Measurements from ENCODE around the gene ASB15. TPM values are rescaled to one million over a fixed set of nuclear protein-coding genes. Genes with fewer than 3 reads are reported as not detected.
A peak's percentile ranks its signal among the peaks of the same experiment; 100 is the strongest.
"Not testable (repeated sequence)": the region's sequence is repeated elsewhere in the genome, so short reads cannot be mapped to it uniquely, and the experiment has no call there.

Gene ASB15
- total RNA-seq = not detected in 2 replicates

DNA sequence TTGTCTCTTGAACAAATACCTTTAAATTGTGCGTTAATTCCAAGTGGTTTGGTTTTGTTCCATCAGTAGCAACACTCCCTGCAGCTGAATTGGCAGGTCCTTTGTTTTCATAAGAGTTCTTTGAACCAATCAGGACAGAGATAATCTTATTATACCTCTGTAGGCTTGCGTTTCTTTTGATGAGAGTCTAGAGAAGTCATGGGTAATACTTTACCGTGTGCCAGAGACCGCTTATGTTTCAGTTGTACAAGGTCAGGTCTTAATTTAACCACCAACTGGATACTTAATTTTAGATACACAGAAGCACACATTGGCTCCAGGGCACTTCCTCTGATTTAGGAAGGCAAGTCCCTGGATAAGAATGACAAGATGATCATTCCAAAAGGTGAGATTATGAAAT lies at the start of gene ASB15:
Gene ASB15, plus strand, starts transcription at position 292 of the 400 bp plus-strand sequence. CDS start 12,682 bp downstream, outside the sequence.
- no peak within 1 kb of the TSS for H3K4me3 Mint-ChIP-seq
- H3K36me3 Mint-ChIP-seq (ENCODE audit: low read depth) = no peaks in the 10 kb centered on the region
- intact Hi-C loops (cut with micrococcal nuclease) = no loop called here
- H3K27ac Mint-ChIP-seq = no peak within 1 kb of the TSS
- DNase-seq (ENCODE audit: low spot score) = no peak
- H3K9me3 Mint-ChIP-seq = no peaks in the 10 kb centered on the region
- peaks cover 10% of the 10 kb centered on the region for H3K27me3 Mint-ChIP-seq (ENCODE audit: insufficient read depth)
- H3K4me1 Mint-ChIP-seq (ENCODE audit: low read depth) = no peaks in the 10 kb centered on the region

DNA sequence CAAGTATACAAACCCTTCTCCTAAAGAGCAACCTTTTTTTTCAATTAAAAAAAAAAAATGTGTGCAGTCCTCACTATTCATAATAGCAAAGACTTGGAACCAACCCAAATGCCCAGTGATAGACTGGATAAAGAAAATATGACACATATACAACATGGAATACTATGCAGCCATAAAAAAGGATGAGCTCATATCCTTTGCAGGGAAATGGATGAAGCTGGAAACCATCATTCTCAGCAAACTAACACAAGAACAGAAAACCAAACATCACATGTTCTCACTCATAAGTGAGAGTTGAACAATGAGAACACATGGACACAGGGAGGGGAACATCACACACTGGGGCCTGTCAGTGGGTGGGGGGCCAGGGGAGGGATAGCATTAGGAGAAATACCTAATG lies 49.5 kb upstream of the ASB15 start:
- DNase-seq (ENCODE audit: low spot score); intact Hi-C loops (cut with micrococcal nuclease); H3K9me3 Mint-ChIP-seq; H3K27ac Mint-ChIP-seq; H3K4me3 Mint-ChIP-seq; H3K27me3 Mint-ChIP-seq (ENCODE audit: insufficient read depth): not testable (repeated sequence)
- H3K4me1 Mint-ChIP-seq (ENCODE audit: low read depth) = peaks cover 10% of the 10 kb centered on the region
- peaks cover 24% of the 10 kb centered on the region for H3K36me3 Mint-ChIP-seq (ENCODE audit: low read depth)

DNA sequence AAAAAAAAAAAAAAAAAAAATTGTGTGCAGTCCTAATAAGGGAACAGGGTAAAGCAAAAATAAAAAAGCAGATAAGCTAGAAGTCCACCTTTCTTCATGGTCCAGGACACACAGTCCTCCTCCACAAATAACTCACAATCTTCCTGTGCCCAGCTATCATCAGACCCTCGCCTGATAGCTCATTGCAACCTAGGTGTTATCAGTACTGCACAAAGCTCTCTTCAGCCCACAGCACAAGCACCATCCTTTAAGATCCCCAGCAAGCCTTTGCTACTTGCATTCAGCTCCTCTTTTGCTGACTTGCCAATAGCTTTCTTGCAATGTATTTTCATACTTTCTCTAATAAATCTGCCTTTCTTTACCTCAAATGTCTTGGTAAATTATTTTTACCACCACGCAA lies 49.0 kb upstream of the ASB15 start:
- Mint-ChIP-seq H3K4me1 (ENCODE audit: low read depth) (peaks cover 10% of the 10 kb centered on the region), H3K27me3 (ENCODE audit: insufficient read depth) (no peaks in the 10 kb centered on the region), H3K9me3 (no peaks in the 10 kb centered on the region), H3K4me3 (no peak overlapping the region), H3K27ac (no peak overlapping the region), H3K36me3 (ENCODE audit: low read depth) (peaks cover 20% of the 10 kb centered on the region)
- no peak for DNase-seq (ENCODE audit: low spot score)
- intact Hi-C loops (cut with micrococcal nuclease) = no loop called here

DNA sequence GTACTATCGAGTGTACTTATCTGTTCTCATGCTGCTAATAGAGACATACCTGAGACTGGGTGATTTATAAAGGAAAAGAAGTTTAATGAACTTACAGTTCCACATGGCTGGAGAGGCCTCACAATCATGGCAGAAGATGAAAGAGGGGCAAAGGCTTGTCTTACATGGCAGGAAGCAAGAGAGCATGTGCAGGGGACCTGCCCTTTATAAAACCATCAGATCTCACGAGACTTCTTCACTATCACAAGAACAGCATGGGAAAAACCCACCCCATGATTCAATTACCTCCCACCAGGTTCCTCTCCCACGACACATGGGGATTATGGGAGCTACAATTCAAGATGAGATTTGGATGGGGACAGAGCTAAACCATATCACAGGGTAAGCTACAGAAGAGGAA lies 48.5 kb upstream of the ASB15 start:
- Mint-ChIP-seq H3K27me3 (ENCODE audit: insufficient read depth) (no peaks in the 10 kb centered on the region), H3K4me1 (ENCODE audit: low read depth) (peaks cover 9% of the 10 kb centered on the region), H3K4me3 (no peak overlapping the region), H3K9me3 (no peaks in the 10 kb centered on the region), H3K27ac (no peak overlapping the region), H3K36me3 (ENCODE audit: low read depth) (peaks cover 20% of the 10 kb centered on the region)
- intact Hi-C loops (cut with micrococcal nuclease) = no loop called here
- DNase-seq (ENCODE audit: low spot score) = no peak

DNA sequence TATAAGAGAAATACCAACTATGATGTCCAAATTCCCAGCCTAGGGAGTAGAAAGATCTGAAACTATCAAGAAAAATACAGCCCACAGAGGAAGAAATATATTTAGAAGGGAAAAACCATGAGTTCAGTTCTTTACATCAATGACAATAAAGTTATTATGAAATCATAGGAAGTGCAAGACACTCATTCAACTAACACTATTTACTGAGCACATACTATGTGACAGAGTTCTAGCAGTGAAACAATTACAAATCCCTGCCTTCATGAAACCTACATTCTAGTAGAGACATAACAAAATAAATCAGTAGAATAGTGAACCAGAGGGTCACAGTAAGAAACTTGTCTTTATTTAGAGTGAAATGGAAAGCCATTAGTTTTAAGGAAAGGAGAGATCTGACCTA lies 46.1 kb upstream of the ASB15 start:
- Mint-ChIP-seq H3K36me3 (ENCODE audit: low read depth) (peaks cover 11% of the 10 kb centered on the region), H3K4me1 (ENCODE audit: low read depth) (no peaks in the 10 kb centered on the region), H3K27ac (no peak overlapping the region), H3K4me3 (no peak overlapping the region), H3K27me3 (ENCODE audit: insufficient read depth) (no peaks in the 10 kb centered on the region), H3K9me3 (no peaks in the 10 kb centered on the region)
- DNase-seq (ENCODE audit: low spot score) = no peak
- intact Hi-C loops (cut with micrococcal nuclease) = loop anchor here (5.0 kb wide), 2 partner anchors 63 to 147 kb away; no protein-coding TSS in a partner anchor

DNA sequence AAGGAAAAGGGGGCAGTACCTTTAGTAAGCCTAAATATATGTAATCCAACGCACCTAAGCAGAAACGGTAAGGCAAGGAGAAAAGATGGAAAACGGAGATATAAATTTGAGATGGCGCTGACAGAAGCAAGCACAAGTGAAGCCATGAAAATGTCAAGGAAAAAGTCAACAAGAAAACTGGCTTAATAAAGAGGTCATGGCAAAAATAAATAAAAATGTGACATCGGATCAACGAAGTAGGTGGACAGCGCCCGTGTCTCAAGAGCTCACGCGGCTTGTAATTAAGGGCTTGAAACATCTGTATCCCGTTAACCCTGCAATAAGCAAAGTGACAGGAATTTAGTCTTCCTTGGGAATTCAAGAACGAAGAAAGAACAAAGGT lies 44.6 kb upstream of the ASB15 start:
- Mint-ChIP-seq H3K9me3 (no peaks in the 10 kb centered on the region), H3K36me3 (ENCODE audit: low read depth) (peaks cover 11% of the 10 kb centered on the region), H3K4me3 (no peak overlapping the region), H3K4me1 (ENCODE audit: low read depth) (no peaks in the 10 kb centered on the region), H3K27me3 (ENCODE audit: insufficient read depth) (no peaks in the 10 kb centered on the region), H3K27ac (no peak overlapping the region)
- intact Hi-C loops (cut with micrococcal nuclease) = loop anchor here (1.0 to 5.0 kb wide), 7 partner anchors 23 to 1373 kb away; partner anchors contain the start of gene IQUB
- no peak for DNase-seq (ENCODE audit: low spot score)

DNA sequence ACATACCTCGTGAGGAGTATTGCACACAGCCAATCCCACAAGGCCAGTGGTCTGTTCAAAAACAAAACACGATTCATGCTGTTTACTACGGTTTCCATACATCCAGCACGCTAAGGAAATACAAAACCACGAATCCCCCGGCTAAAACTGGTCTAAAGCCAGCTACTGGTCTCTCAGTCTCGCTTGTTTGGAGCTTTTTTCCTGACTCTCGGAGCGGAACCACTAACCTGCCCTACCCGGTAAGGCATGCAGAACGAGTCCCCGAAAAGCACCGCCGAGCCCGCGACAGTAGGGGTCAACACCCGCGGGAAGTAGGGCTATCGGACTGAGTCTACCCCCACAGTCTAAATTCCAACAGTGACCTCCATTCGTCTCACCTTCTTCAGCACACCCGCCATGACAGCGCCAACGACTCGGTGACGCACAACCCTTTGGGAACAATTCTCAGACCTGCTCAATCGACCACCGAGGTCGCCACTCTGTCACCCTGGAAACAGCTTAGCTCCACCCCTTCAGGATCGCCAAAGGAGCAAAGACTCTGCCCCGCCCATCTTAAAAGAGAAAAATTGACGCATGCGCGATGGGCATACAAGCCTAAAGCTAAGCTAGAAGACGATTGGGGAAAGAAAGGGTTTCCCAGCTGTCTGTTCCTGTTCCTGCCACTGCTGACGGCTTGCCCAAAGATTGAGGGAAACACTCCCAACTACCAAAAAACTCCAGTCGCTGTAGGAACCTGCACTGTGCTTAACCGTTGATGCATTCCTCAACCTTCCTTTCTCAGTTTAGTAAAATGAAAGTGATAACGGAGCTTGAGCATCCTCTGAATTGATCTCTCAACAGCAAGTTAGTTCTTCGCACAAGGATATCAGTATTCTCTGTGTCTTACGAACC lies 44.0 kb upstream of the ASB15 start, which contains the start of gene NDUFA5:
Gene NDUFA5, minus strand, starts transcription at position 421 of the 891 bp plus-strand sequence. Its CDS starts 23 bp downstream, at position 398.
- Mint-ChIP-seq H3K27ac (no peak within 1 kb of the TSS), H3K9me3 (no peaks in the 10 kb centered on the region), H3K4me3 (no peak within 1 kb of the TSS), H3K4me1 (ENCODE audit: low read depth) (no peaks in the 10 kb centered on the region), H3K36me3 (ENCODE audit: low read depth) (peaks cover 7% of the 10 kb centered on the region), H3K27me3 (ENCODE audit: insufficient read depth) (no peaks in the 10 kb centered on the region)
- intact Hi-C loops (cut with micrococcal nuclease) = loop anchor here (1.0 to 5.0 kb wide), 7 partner anchors 23 to 1373 kb away; partner anchors contain the start of gene IQUB
- DNase-seq (ENCODE audit: low spot score) = peak; percentile 96

DNA sequence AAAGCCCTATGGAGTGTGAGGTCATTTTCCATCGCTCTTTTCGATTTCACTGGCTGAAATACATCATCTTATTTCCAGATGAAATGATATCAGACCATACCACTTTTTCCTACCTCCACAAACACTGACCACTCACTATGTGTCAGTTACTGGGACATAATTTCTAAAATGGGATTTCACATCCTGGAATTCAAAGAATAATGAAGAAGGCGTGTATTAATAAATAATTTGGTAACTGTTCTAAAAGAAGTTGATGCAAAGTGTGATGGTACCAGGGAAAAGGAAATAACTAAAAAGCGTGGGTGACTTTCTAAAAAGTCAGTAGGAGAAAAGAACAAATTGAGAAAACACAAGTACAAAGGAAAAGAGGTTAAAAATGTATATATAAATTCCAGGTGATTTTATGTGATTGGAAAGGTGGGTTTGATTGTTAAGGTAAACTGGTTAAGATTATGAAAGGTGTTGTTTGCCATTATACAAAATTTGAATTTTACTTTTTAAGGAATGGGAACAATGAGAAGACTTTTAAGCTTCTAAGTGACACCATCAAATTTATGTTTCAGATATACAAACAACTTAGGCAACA lies 43.2 kb upstream of the ASB15 start:
- DNase-seq (ENCODE audit: low spot score) = no peak
- H3K27me3 Mint-ChIP-seq (ENCODE audit: insufficient read depth) = no peaks in the 10 kb centered on the region
- intact Hi-C loops (cut with micrococcal nuclease) = loop anchor here (5.0 kb wide), 2 partner anchors 66 to 144 kb away; no protein-coding TSS in a partner anchor
- no peaks in the 10 kb centered on the region for H3K4me1 Mint-ChIP-seq (ENCODE audit: low read depth)
- no peak overlapping the region for H3K4me3 Mint-ChIP-seq
- no peaks in the 10 kb centered on the region for H3K9me3 Mint-ChIP-seq
- no peaks in the 10 kb centered on the region for H3K36me3 Mint-ChIP-seq (ENCODE audit: low read depth)
- no peak overlapping the region for H3K27ac Mint-ChIP-seq

DNA sequence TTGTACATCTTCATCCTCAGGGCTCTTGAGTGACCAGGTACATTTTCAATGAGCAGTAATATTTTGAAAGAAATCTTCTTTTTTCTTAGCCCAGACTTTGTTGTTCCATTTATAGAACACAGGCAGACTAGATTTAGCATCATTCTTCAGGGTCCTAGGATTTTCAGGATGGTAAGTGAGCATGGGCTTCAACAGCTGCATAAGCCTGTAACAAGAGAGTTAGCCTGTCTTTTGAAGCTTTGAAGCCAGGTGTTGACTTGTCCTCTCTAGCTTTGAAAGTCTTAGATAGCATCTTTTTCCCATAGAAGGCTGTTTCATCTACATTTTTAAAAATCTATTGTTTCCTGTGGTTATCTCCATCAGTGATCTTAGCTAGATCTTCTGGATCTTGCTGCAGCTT lies 39.5 kb upstream of the ASB15 start:
- no peaks in the 10 kb centered on the region for H3K9me3 Mint-ChIP-seq
- H3K4me1 Mint-ChIP-seq (ENCODE audit: low read depth) = no peaks in the 10 kb centered on the region
- no peaks in the 10 kb centered on the region for H3K27me3 Mint-ChIP-seq (ENCODE audit: insufficient read depth)
- intact Hi-C loops (cut with micrococcal nuclease) = no loop called here
- no peaks in the 10 kb centered on the region for H3K36me3 Mint-ChIP-seq (ENCODE audit: low read depth)
- no peak for DNase-seq (ENCODE audit: low spot score)
- no peak overlapping the region for H3K27ac Mint-ChIP-seq
- no peak overlapping the region for H3K4me3 Mint-ChIP-seq

DNA sequence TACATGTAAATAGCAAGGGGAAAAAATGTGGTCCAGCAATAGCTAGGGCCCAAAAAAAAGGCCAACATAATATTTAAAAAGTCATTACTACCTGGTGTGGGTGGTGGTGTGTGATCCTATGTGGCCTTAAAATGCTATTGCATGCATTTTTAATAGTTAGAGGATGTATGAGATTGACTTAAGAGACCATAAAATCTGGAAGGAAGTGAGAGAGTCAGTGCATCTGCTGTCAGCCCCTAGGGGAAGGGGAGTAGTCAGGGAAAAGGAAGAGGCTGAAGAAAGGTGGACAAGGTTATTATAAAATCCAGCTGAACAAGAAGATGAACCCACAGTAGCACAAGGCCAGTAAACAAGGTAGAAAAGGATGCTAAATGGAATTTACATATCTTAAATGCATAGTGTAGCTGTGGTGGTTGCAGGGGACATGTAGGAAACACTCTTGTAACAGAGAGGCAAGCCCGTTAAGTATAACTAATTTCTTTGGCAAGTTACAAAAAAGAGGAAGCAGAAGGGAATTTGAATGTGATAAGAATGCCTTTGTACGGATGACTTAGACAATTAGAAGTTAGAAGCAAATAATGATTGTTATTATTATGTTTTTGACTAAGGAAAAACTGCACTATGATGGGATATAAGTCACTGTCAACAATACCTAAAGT lies 32.1 kb upstream of the ASB15 start:
- intact Hi-C loops (cut with micrococcal nuclease) = no loop called here
- H3K27me3 Mint-ChIP-seq (ENCODE audit: insufficient read depth) = no peaks in the 10 kb centered on the region
- H3K4me3 Mint-ChIP-seq = no peak overlapping the region
- no peak for DNase-seq (ENCODE audit: low spot score)
- no peaks in the 10 kb centered on the region for H3K9me3 Mint-ChIP-seq
- H3K4me1 Mint-ChIP-seq (ENCODE audit: low read depth) = no peaks in the 10 kb centered on the region
- no peak overlapping the region for H3K27ac Mint-ChIP-seq
- H3K36me3 Mint-ChIP-seq (ENCODE audit: low read depth) = no peaks in the 10 kb centered on the region

DNA sequence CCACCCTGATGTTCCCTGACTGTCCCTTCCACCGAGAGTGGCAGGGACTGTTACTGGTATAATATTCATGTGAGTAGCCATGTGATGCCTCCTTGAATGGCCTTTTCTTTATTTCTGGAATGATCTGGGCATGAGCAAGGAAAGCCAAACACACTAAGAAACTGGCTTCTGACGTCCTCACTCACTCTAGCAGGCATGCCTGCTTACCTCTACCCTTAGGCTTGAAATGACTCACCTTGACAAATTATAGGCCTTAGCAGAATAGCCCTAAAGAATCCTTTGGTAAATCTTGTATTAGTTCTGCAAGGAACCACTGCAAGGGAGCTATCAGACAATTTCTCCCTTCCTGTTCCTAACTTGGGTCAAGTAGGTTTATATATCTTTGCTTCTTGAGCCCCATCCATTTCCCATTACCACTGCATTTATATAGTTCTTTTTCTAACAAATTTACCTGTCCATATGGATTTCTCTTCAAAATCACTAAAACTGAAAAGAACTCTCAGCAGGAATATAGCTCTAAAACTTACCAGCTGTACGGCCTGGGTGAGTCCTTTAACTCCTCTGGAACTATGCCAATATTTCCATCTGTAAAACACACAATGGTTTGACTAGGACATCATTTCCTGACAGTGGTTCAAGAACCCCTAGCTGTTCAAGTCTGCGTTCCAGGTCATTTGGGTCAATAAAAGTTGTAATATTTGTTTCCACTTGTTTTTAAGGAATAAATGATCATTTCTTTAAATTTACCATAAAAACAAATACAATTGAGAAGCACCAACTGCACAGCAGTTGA lies 31.0 kb upstream of the ASB15 start:
- Mint-ChIP-seq H3K4me3 (no peak overlapping the region), H3K27me3 (ENCODE audit: insufficient read depth) (no peaks in the 10 kb centered on the region), H3K9me3 (no peaks in the 10 kb centered on the region), H3K27ac (no peak overlapping the region), H3K36me3 (ENCODE audit: low read depth) (no peaks in the 10 kb centered on the region), H3K4me1 (ENCODE audit: low read depth) (no peaks in the 10 kb centered on the region)
- intact Hi-C loops (cut with micrococcal nuclease) = no loop called here
- DNase-seq (ENCODE audit: low spot score) = no peak

DNA sequence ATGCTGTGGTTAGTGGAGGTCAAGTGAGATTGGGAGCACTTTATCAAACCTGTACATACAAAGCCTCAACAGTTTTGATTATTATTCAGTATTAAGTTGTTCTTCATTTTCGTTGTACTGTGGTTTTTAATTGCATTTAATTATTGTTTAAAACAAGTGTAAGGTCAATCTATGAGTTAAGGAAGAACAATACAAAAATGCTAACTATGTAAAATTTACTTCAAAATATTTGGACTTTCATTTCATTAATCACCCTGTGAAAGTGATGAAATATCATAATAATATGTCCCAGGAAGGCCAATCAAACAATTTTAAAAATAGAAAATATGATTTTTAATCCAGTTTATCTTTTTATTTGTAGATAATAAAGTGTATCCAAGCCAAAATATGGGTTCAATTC lies 30.4 kb upstream of the ASB15 start:
- no peak overlapping the region for H3K27ac Mint-ChIP-seq
- H3K4me1 Mint-ChIP-seq (ENCODE audit: low read depth) = no peaks in the 10 kb centered on the region
- no peaks in the 10 kb centered on the region for H3K36me3 Mint-ChIP-seq (ENCODE audit: low read depth)
- no peaks in the 10 kb centered on the region for H3K27me3 Mint-ChIP-seq (ENCODE audit: insufficient read depth)
- intact Hi-C loops (cut with micrococcal nuclease) = no loop called here
- no peaks in the 10 kb centered on the region for H3K9me3 Mint-ChIP-seq
- no peak for DNase-seq (ENCODE audit: low spot score)
- no peak overlapping the region for H3K4me3 Mint-ChIP-seq
